ENCODE data around the gene ZNF200. TPM values are rescaled to one million over a fixed set of nuclear protein-coding genes. Genes with fewer than 3 reads are reported as not detected.
"Not testable (repeated sequence)": the region's sequence is repeated elsewhere in the genome, so short reads cannot be mapped to it uniquely, and the experiment has no call there.

The ZNF200 gene
- polyA plus RNA-seq (ENCODE audit: insufficient read length in 10 of 10): 1 to 10 TPM; 5.1 to 9.2 (median 6.7) TPM
- long read RNA-seq, donor 1, full-length matches to known transcripts: 2 of 2 reads
- long read RNA-seq, donor 1, partial matches to known transcripts: 0 of 2 reads
- long read RNA-seq, donor 1, other reads (novel, unspliced or antisense): 0 of 2 reads
- long read RNA-seq, donor 2, full-length matches to known transcripts: 3 of 3 reads
- long read RNA-seq, donor 2, partial matches to known transcripts: 0 of 3 reads
- long read RNA-seq, donor 2, other reads (novel, unspliced or antisense): 0 of 3 reads
- long read RNA-seq, donor 3, full-length matches to known transcripts: 1 of 1 reads
- long read RNA-seq, donor 3, partial matches to known transcripts: 0 of 1 reads
- long read RNA-seq, donor 3, other reads (novel, unspliced or antisense): 0 of 1 reads
- long read RNA-seq, donor 4, full-length matches to known transcripts: 2 of 2 reads
- long read RNA-seq, donor 4, partial matches to known transcripts: 0 of 2 reads
- long read RNA-seq, donor 4, other reads (novel, unspliced or antisense): 0 of 2 reads
- long read RNA-seq, donor 5, full-length matches to known transcripts: 4 of 4 reads
- long read RNA-seq, donor 5, partial matches to known transcripts: 0 of 4 reads
- long read RNA-seq, donor 5, other reads (novel, unspliced or antisense): 0 of 4 reads
- long read RNA-seq, donor 6, full-length matches to known transcripts: 7 of 7 reads
- long read RNA-seq, donor 6, partial matches to known transcripts: 0 of 7 reads
- long read RNA-seq, donor 6, other reads (novel, unspliced or antisense): 0 of 7 reads
- long read RNA-seq, donor 7, full-length matches to known transcripts: 2 of 2 reads
- long read RNA-seq, donor 7, partial matches to known transcripts: 0 of 2 reads
- long read RNA-seq, donor 7, other reads (novel, unspliced or antisense): 0 of 2 reads
- long read RNA-seq, donor 8, full-length matches to known transcripts: 4 of 4 reads
- long read RNA-seq, donor 8, partial matches to known transcripts: 0 of 4 reads
- long read RNA-seq, donor 8, other reads (novel, unspliced or antisense): 0 of 4 reads
- long read RNA-seq, donor 9, full-length matches to known transcripts: 1 of 1 reads
- long read RNA-seq, donor 9, partial matches to known transcripts: 0 of 1 reads
- long read RNA-seq, donor 9, other reads (novel, unspliced or antisense): 0 of 1 reads

- peak; percentile 95 to 99 (median 96) for DNase-seq
Measured at GRCh38 chr16:3234857-3235561, at the start of gene ZNF200. ZNF200 (minus strand) TSS chr16:3235158; CDS start chr16:3233755, 1,403 bp downstream.

- peak in 1 of 3 donors; percentile 23 for DNase-seq
Measured at GRCh38 chr16:3283543-3284447, 48.8 kb upstream of the ZNF200 start.

GRCh38 chr16:3282730-3283542 lies 48.0 kb upstream of the ZNF200 start, which contains the start of gene ZNF263:
ZNF263 (plus strand) TSS chr16:3283491; CDS start chr16:3283819, 328 bp downstream.
- peak; percentile 97 to 99 (median 99) for DNase-seq

GRCh38 chr16:3282103-3282729 lies 47.3 kb upstream of the ZNF200 start:
- DNase-seq: no peak

- DNase-seq: no peak
Measured at GRCh38 chr16:3281222-3281820, 46.4 kb upstream of the ZNF200 start.

- no peak for DNase-seq
Measured at GRCh38 chr16:3276679-3277078, 41.7 kb upstream of the ZNF200 start.

GRCh38 chr16:3274947-3275346 lies 40.0 kb upstream of the ZNF200 start:
- no peak for DNase-seq

GRCh38 chr16:3274490-3274889 lies 39.5 kb upstream of the ZNF200 start:
- DNase-seq: no peak

- DNase-seq: not testable (repeated sequence)
Measured at GRCh38 chr16:3271281-3271680, 36.3 kb upstream of the ZNF200 start.

GRCh38 chr16:3270718-3271117 lies 35.8 kb upstream of the ZNF200 start:
- DNase-seq: not testable (repeated sequence)

- DNase-seq: no peak
Measured at GRCh38 chr16:3268294-3268693, 33.3 kb upstream of the ZNF200 start.

- DNase-seq: peak; percentile 10 to 31 (median 11)
Measured at GRCh38 chr16:3266873-3267537, 32.0 kb upstream of the ZNF200 start.

GRCh38 chr16:3264137-3265036 lies 29.4 kb upstream of the ZNF200 start:
- peak; percentile 97 to 99 (median 99) for DNase-seq

- no peak for DNase-seq
Measured at GRCh38 chr16:3262517-3262916, 27.6 kb upstream of the ZNF200 start.

- DNase-seq: no peak
Measured at GRCh38 chr16:3259836-3260235, 24.9 kb upstream of the ZNF200 start.

- no peak for DNase-seq
Measured at GRCh38 chr16:3256866-3257465, 22.0 kb upstream of the ZNF200 start.

Measured in muscle of back (tissue), 13 donors.